ENCODE measurements around the gene ASZ1.

Gene ASZ1

GRCh38 chr7:117381362-117381761 is 45.9 kb downstream of the ASZ1 start:
- Histone ChIP-seq H3K36me3 (ENCODE audit: insufficient read depth, low read length) (no peaks in the 10 kb centered on the region), H3K9me3 (ENCODE audit: insufficient read depth, low read depth, low read length) (no peaks in the 10 kb centered on the region), H3K9ac (ENCODE audit: low read depth, low read length) (no peak overlapping the region), H3K27ac (ENCODE audit: low read depth, low read length) (no peak overlapping the region), H3K27me3 (ENCODE audit: insufficient read depth, low read length) (no peaks in the 10 kb centered on the region), H3K4me3 (ENCODE audit: low read length) (no peak overlapping the region), H3K4me1 (ENCODE audit: insufficient read depth, low read length) (no peaks in the 10 kb centered on the region)

- no peak overlapping the region for H3K4me3 ChIP-seq (ENCODE audit: low read length)
- H3K27ac ChIP-seq (ENCODE audit: low read depth, low read length), result no peak overlapping the region
- H3K9ac ChIP-seq (ENCODE audit: low read depth, low read length), result no peak overlapping the region
- 74% methylated on average over 2 of the region's 2 CpGs for WGBS
- H3K9me3 ChIP-seq (ENCODE audit: insufficient read depth, low read depth, low read length), result no peaks in the 10 kb centered on the region
- H3K27me3 ChIP-seq (ENCODE audit: insufficient read depth, low read length), result no peaks in the 10 kb centered on the region
- no peaks in the 10 kb centered on the region for H3K36me3 ChIP-seq (ENCODE audit: insufficient read depth, low read length)
- no peaks in the 10 kb centered on the region for H3K4me1 ChIP-seq (ENCODE audit: insufficient read depth, low read length)
Measured at GRCh38 chr7:117375380-117375779, 51.9 kb downstream of the ASZ1 start.

GRCh38 chr7:117372073-117372472 is 55.2 kb downstream of the ASZ1 start:
- H3K27me3 ChIP-seq (ENCODE audit: insufficient read depth, low read length), result no peaks in the 10 kb centered on the region
- no peak overlapping the region for H3K4me3 ChIP-seq (ENCODE audit: low read length)
- no peaks in the 10 kb centered on the region for H3K9me3 ChIP-seq (ENCODE audit: insufficient read depth, low read depth, low read length)
- 93% methylated on average over 1 of the region's 1 CpG for WGBS
- H3K4me1 ChIP-seq (ENCODE audit: insufficient read depth, low read length), result no peaks in the 10 kb centered on the region
- no peak overlapping the region for H3K27ac ChIP-seq (ENCODE audit: low read depth, low read length)
- H3K36me3 ChIP-seq (ENCODE audit: insufficient read depth, low read length), result no peaks in the 10 kb centered on the region
- no peak overlapping the region for H3K9ac ChIP-seq (ENCODE audit: low read depth, low read length)

- Histone ChIP-seq H3K9me3 (ENCODE audit: insufficient read depth, low read depth, low read length) (no peaks in the 10 kb centered on the region), H3K9ac (ENCODE audit: low read depth, low read length) (no peak overlapping the region), H3K27me3 (ENCODE audit: insufficient read depth, low read length) (no peaks in the 10 kb centered on the region), H3K36me3 (ENCODE audit: insufficient read depth, low read length) (no peaks in the 10 kb centered on the region), H3K27ac (ENCODE audit: low read depth, low read length) (no peak overlapping the region), H3K4me1 (ENCODE audit: insufficient read depth, low read length) (no peaks in the 10 kb centered on the region), H3K4me3 (ENCODE audit: low read length) (no peak overlapping the region)
Measured at GRCh38 chr7:117364339-117365080, 62.8 kb downstream of the ASZ1 start.

- Histone ChIP-seq H3K27me3 (ENCODE audit: insufficient read depth, low read length) (no peaks in the 10 kb centered on the region), H3K4me3 (ENCODE audit: low read length) (no peak overlapping the region), H3K9ac (ENCODE audit: low read depth, low read length) (no peak overlapping the region), H3K36me3 (ENCODE audit: insufficient read depth, low read length) (no peaks in the 10 kb centered on the region), H3K9me3 (ENCODE audit: insufficient read depth, low read depth, low read length) (no peaks in the 10 kb centered on the region), H3K27ac (ENCODE audit: low read depth, low read length) (no peak overlapping the region), H3K4me1 (ENCODE audit: insufficient read depth, low read length) (no peaks in the 10 kb centered on the region)
Measured at GRCh38 chr7:117362294-117362888, 64.9 kb downstream of the ASZ1 start.

GRCh38 chr7:117350027-117350426 is 77.3 kb downstream of the ASZ1 start:
- no peak overlapping the region for H3K9ac ChIP-seq (ENCODE audit: low read depth, low read length)
- H3K27ac ChIP-seq (ENCODE audit: low read depth, low read length), result no peak overlapping the region
- H3K4me1 ChIP-seq (ENCODE audit: insufficient read depth, low read length), result no peaks in the 10 kb centered on the region; the same call in 1 of the 2 replicates
- H3K27me3 ChIP-seq (ENCODE audit: insufficient read depth, low read length), result no peaks in the 10 kb centered on the region
- H3K9me3 ChIP-seq (ENCODE audit: insufficient read depth, low read depth, low read length), result no peaks in the 10 kb centered on the region
- no peak overlapping the region for H3K4me3 ChIP-seq (ENCODE audit: low read length)
- no peaks in the 10 kb centered on the region for H3K36me3 ChIP-seq (ENCODE audit: insufficient read depth, low read length)
- 82% methylated on average over 1 of the region's 1 CpG for WGBS

GRCh38 chr7:117349570-117349969 is 77.7 kb downstream of the ASZ1 start:
- Histone ChIP-seq H3K9me3 (ENCODE audit: insufficient read depth, low read depth, low read length) (no peaks in the 10 kb centered on the region), H3K27me3 (ENCODE audit: insufficient read depth, low read length) (no peaks in the 10 kb centered on the region), H3K4me1 (ENCODE audit: insufficient read depth, low read length) (no peaks in the 10 kb centered on the region; the same call in 1 of the 2 replicates), H3K36me3 (ENCODE audit: insufficient read depth, low read length) (no peaks in the 10 kb centered on the region), H3K4me3 (ENCODE audit: low read length) (no peak overlapping the region), H3K9ac (ENCODE audit: low read depth, low read length) (no peak overlapping the region), H3K27ac (ENCODE audit: low read depth, low read length) (no peak overlapping the region)
- WGBS, result 82% methylated on average over 1 of the region's 2 CpGs

- Histone ChIP-seq H3K9me3 (ENCODE audit: insufficient read depth, low read depth, low read length) (no peaks in the 10 kb centered on the region), H3K4me1 (ENCODE audit: insufficient read depth, low read length) (no peaks in the 10 kb centered on the region; the same call in 1 of the 2 replicates), H3K36me3 (ENCODE audit: insufficient read depth, low read length) (no peaks in the 10 kb centered on the region), H3K4me3 (ENCODE audit: low read length) (no peak overlapping the region), H3K9ac (ENCODE audit: low read depth, low read length) (no peak overlapping the region), H3K27ac (ENCODE audit: low read depth, low read length) (no peak overlapping the region), H3K27me3 (ENCODE audit: insufficient read depth, low read length) (no peaks in the 10 kb centered on the region)
- 91% methylated on average over 7 of the region's 7 CpGs for WGBS
Measured at GRCh38 chr7:117347962-117348672, 79.2 kb downstream of the ASZ1 start.

GRCh38 chr7:117347480-117347879 is 79.8 kb downstream of the ASZ1 start:
- no peak overlapping the region for H3K4me3 ChIP-seq (ENCODE audit: low read length)
- no peak overlapping the region for H3K9ac ChIP-seq (ENCODE audit: low read depth, low read length)
- no peak overlapping the region for H3K27ac ChIP-seq (ENCODE audit: low read depth, low read length)
- 90% methylated on average over 6 of the region's 6 CpGs for WGBS
- no peaks in the 10 kb centered on the region for H3K27me3 ChIP-seq (ENCODE audit: insufficient read depth, low read length)
- no peaks in the 10 kb centered on the region; the same call in 1 of the 2 replicates for H3K4me1 ChIP-seq (ENCODE audit: insufficient read depth, low read length)
- H3K36me3 ChIP-seq (ENCODE audit: insufficient read depth, low read length), result no peaks in the 10 kb centered on the region
- H3K9me3 ChIP-seq (ENCODE audit: insufficient read depth, low read depth, low read length), result no peaks in the 10 kb centered on the region

- H3K4me1 ChIP-seq (ENCODE audit: insufficient read depth, low read length), result no peaks in the 10 kb centered on the region; the same call in 1 of the 2 replicates
- no peaks in the 10 kb centered on the region for H3K36me3 ChIP-seq (ENCODE audit: insufficient read depth, low read length)
- H3K4me3 ChIP-seq (ENCODE audit: low read length), result no peak overlapping the region
- H3K27me3 ChIP-seq (ENCODE audit: insufficient read depth, low read length), result no peaks in the 10 kb centered on the region
- H3K27ac ChIP-seq (ENCODE audit: low read depth, low read length), result no peak overlapping the region
- H3K9ac ChIP-seq (ENCODE audit: low read depth, low read length), result no peak overlapping the region
- H3K9me3 ChIP-seq (ENCODE audit: insufficient read depth, low read depth, low read length), result no peaks in the 10 kb centered on the region
Measured at GRCh38 chr7:117346161-117346560, 81.1 kb downstream of the ASZ1 start.

GRCh38 chr7:117338020-117338419 is 89.3 kb downstream of the ASZ1 start:
- WGBS, result 82% methylated on average over 1 of the region's 1 CpG
- no peak overlapping the region for H3K27ac ChIP-seq (ENCODE audit: low read depth, low read length)
- no peaks in the 10 kb centered on the region for H3K27me3 ChIP-seq (ENCODE audit: insufficient read depth, low read length)

More at GRCh38 chr7:117338020-117338419, 89.3 kb downstream of the ASZ1 start:
- H3K9ac ChIP-seq (ENCODE audit: low read depth, low read length), result no peak overlapping the region
- H3K9me3 ChIP-seq (ENCODE audit: insufficient read depth, low read depth, low read length), result no peaks in the 10 kb centered on the region
- H3K4me3 ChIP-seq (ENCODE audit: low read length), result no peak overlapping the region
- no peaks in the 10 kb centered on the region for H3K4me1 ChIP-seq (ENCODE audit: insufficient read depth, low read length)
- H3K36me3 ChIP-seq (ENCODE audit: insufficient read depth, low read length), result no peaks in the 10 kb centered on the region

Data from HUES64 (cell line).